Measurements from ENCODE around the gene FAM47E. TPM values are rescaled to one million over a fixed set of nuclear protein-coding genes. Genes with fewer than 3 reads are reported as not detected.

Gene FAM47E
- total RNA-seq, 8 experiments from 2014 or later = 1.8 to 14.8 (median 2.7) TPM

DNA sequence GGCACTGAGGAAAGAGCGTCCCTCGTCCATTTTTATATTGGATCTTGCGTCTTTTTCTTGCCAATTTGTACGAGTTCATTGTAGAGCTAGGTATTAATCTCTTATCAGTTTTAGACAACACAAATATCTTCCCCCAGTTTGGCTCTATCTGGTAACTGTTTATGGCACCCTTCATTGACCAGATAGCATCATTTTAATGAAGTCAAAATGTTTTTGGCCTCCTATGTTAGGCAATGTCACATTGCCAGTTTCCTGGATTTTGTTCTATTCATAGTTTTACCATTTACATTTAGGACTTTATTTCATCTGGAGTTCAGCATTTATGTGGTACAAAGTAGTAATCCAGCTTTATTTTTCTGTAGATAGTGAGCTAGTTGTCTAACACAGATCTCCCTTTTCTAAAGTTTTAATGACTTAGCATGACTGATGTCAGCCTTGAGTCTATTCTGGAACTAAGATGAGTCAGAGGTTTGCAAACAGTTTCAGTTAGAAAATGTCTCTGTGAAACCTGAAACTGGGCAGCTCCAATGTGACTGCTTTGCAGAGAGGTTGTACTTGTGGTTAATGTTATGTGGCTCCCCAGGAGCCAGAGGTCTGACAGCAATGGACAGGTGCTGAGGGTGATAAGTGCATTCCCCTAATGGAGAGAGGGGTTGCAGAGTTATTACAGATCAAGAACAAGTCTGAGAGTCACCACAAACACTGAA, 49.7 kb downstream of the FAM47E start:
- Histone ChIP-seq H3K4me1 (replicated peaks in 1 of 2) (peaks cover 3 to 10% of the 10 kb centered on the region in 2 donors), H3K27ac (no peak overlapping the region), H3K4me3 (no peak overlapping the region)
- ATAC-seq (replicated peaks in 6 of 8) = peak in 7 of 8 experiments; percentile 11 to 71 (median 45)
- 94 to 100% (median 97%) methylated on average over 2 to 4 of the region's 4 CpGs; no CpG with 5 or more reads in 1 of the 10 experiments for WGBS, 10 experiments
- in situ Hi-C loops (cut with MboI; ENCODE audit: low pct_unique_long_range_greater_than_20kb in 2 of 9, low sequenced_read_pairs in 9 of 9, unreplicated experiment in 9 of 9) = loop anchor here in 1 of 9 experiments (25.0 kb wide), 1 partner anchor 114 kb away; no protein-coding TSS in a partner anchor

GRCh38 chr4:76301775-76302162, 50.2 kb downstream of the FAM47E start:
- 57 to 86% (median 67%) methylated on average over 1 of the region's 1 CpG; no CpG with 5 or more reads in 7 of the 10 experiments for WGBS, 10 experiments
- no peak overlapping the region for H3K27ac ChIP-seq
- H3K4me3 ChIP-seq = no peak overlapping the region
- in situ Hi-C loops (cut with MboI; ENCODE audit: low pct_unique_long_range_greater_than_20kb in 2 of 9, low sequenced_read_pairs in 9 of 9, unreplicated experiment in 9 of 9) = loop anchor here in 1 of 9 experiments (25.0 kb wide), 1 partner anchor 114 kb away; no protein-coding TSS in a partner anchor
- ATAC-seq (replicated peaks in 6 of 8) = no peak
- H3K4me1 ChIP-seq (replicated peaks in 1 of 2) = peaks cover 3 to 10% of the 10 kb centered on the region in 2 donors

DNA sequence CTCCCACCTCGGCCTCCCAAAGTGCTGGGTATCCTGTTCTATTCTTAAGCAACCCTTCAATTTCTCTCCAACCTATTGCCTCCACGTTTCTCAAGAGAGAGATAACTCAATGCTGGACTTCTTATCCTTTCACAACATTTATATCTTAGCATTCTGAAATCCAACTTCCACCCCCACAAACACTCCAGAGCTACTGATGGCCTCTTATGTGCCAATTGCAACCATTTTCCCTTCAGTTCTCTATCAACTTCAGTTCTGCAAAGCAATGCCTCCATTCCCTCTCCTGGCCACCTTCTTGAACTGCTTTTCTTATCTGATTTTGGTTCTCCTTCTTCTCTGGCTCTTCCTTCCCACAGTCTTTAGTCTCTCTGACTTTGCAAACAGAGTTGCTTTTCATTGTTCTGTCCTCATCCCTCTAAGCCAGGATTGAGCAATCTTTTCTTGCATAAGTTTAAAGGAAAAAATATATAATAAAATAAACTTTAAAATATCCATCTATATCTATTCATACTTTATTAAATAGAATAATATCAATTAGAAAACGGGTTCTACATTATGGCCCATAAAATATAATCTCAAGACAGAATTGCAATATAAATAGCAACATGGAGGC, 51.4 kb downstream of the FAM47E start:
- WGBS, 10 experiments = 43 to 95% (median 82%) methylated on average over 1 to 3 of the region's 3 CpGs
- ATAC-seq (replicated peaks in 6 of 8) = no peak
- Histone ChIP-seq H3K27ac (no peak overlapping the region), H3K4me1 (replicated peaks in 1 of 2) (peaks cover 3 to 16% of the 10 kb centered on the region in 2 donors), H3K4me3 (no peak overlapping the region)
- in situ Hi-C loops (cut with MboI; ENCODE audit: low pct_unique_long_range_greater_than_20kb in 2 of 9, low sequenced_read_pairs in 9 of 9, unreplicated experiment in 9 of 9) = loop anchor here in 1 of 9 experiments (25.0 kb wide), 1 partner anchor 116 kb away; no protein-coding TSS in a partner anchor

DNA sequence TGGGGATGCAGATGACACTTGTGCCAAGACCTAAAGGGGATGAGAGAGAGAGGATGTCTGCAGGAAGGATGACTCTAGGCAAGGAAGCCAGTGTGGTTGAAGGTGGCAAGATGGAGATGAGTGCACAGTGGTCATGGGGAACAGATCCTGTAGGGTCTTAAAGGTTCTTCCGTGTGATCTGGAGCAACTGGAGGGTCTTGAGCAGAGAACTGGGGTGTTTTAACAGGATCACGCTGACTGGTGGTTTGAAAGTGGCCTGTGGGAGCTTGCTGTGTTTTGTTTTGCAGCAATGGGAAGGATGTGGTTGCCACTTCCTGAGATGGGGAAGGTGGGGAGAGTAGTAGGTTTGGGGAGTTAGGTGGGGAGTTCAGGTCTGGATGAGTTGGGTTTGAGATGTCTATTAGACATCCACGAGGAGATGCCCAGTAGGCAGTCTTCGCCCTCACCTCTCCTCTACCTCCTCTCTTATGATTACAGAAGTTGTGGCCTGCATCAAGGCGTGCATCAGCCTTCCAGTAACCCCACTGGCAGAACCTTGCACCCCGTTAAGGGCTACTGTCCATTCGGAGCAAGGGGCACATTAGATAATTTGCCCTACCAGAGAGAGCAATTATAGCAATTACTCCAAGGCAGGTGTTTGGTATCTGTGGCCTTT, 53.6 kb downstream of the FAM47E start:
- H3K27ac ChIP-seq = no peak overlapping the region
- 93 to 100% (median 93%) methylated on average over 2 to 5 of the region's 7 CpGs; no CpG with 5 or more reads in 6 of the 10 experiments for WGBS, 10 experiments
- in situ Hi-C loops (cut with MboI; ENCODE audit: low pct_unique_long_range_greater_than_20kb in 2 of 9, low sequenced_read_pairs in 9 of 9, unreplicated experiment in 9 of 9) = loop anchor here in 1 of 9 experiments (25.0 kb wide), 1 partner anchor 118 kb away; no protein-coding TSS in a partner anchor

GRCh38 chr4:76305971-76306881, 54.7 kb downstream of the FAM47E start, which contains the start of gene STBD1:
TSS of gene STBD1 (plus strand) at chr4:76306733. CDS start at chr4:76306770, 37 bp downstream.
- in situ Hi-C loops (cut with MboI; ENCODE audit: low pct_unique_long_range_greater_than_20kb in 2 of 9, low sequenced_read_pairs in 9 of 9, unreplicated experiment in 9 of 9) = loop anchor here in 1 of 9 experiments (25.0 kb wide), 1 partner anchor 119 kb away; no protein-coding TSS in a partner anchor
- peak; percentile 70 to 89 (median 86) for ATAC-seq (replicated peaks in 6 of 8)
- 0 to 37% (median 7%) methylated on average over 2 to 8 of the region's 85 CpGs; no CpG with 5 or more reads in 4 of the 10 experiments for WGBS, 10 experiments
- H3K4me3 ChIP-seq = peak within 1 kb of the TSS; percentile 45 to 56 (median 48)
- H3K4me1 ChIP-seq (replicated peaks in 1 of 2) = peaks cover 3 to 15% of the 10 kb centered on the region in 2 donors
- peak within 1 kb of the TSS in 1 of 2 donors; percentile 14 for H3K27ac ChIP-seq

More for the DNA sequence above, 53.6 kb downstream of the FAM47E start:
- no peak for ATAC-seq (replicated peaks in 6 of 8)
- Histone ChIP-seq H3K4me3 (peak overlapping the region in 2 of 5 donors; percentile 48 to 56), H3K4me1 (replicated peaks in 1 of 2) (peaks cover 3 to 17% of the 10 kb centered on the region in 2 donors)

DNA sequence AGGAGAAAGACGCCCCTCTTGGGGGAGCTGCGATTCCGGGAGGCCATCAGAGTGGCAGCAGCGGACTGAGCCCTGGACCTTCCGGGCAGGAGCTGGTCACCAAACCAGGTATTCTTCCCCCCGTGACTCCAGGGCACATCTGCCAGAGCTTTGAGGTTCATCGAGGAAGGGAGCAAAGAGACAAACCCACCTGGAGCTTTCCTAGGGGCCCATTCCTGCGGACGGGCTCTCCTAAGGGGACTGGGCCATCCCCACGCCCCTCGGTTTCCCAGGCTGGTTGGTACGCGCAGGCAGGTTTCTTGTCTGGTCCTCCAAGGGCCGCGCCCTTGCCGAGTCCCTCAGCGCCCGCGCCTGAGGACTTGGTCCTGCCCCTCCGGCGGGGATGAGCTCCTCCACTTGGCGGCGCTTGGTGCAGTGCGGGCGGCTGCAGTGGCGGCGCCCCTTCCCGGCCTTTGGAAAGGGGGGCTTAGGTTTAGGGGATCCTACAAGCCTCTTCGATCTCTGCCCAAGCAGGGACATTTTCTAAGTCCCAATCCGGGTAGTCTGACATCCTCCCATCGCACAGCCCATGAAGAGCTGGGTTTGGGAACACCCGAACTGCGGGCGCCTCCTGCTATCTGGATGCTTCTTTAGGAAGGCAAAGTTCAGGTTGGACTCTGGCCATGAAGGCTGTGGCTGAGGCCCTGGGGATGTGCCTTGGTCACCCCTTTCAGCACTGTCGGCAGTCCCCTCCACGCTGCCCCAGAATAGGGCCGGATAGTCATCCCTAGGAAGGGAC, 55.5 kb downstream of the FAM47E start:
- ATAC-seq (replicated peaks in 6 of 8) = peak; percentile 48 to 61 (median 52)
- WGBS, 10 experiments = 5 to 27% methylated on average over 4 of the region's 37 CpGs; no CpG with 5 or more reads in 8 of the 10 experiments
- Histone ChIP-seq H3K4me3 (peak overlapping the region; percentile 45 to 56 (median 48)), H3K4me1 (replicated peaks in 1 of 2) (peaks cover 3 to 12% of the 10 kb centered on the region in 2 donors), H3K27ac (peak overlapping the region in 1 of 2 donors; percentile 14)
- in situ Hi-C loops (cut with MboI; ENCODE audit: low pct_unique_long_range_greater_than_20kb in 2 of 9, low sequenced_read_pairs in 9 of 9, unreplicated experiment in 9 of 9) = loop anchor here in 1 of 9 experiments (25.0 kb wide), 1 partner anchor 120 kb away; no protein-coding TSS in a partner anchor

DNA sequence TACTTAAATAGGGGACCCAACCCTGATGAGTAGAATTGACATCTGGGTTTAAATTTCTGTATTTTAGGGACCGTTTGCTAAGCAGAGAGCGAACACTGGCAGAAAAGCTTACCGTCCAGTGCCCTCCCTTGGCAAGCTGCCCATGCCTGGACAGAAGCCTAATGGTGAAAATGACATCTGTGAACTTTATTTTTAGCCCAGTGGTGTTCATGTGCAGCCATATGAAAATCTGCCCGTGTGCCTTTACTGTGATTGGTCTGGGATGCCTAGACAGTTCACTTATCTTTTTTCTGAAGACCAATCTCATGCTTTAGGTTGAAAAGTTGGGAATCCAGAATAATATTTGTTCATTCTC, 56.1 kb downstream of the FAM47E start:
- in situ Hi-C loops (cut with MboI; ENCODE audit: low pct_unique_long_range_greater_than_20kb in 2 of 9, low sequenced_read_pairs in 9 of 9, unreplicated experiment in 9 of 9) = loop anchor here in 1 of 9 experiments (25.0 kb wide), 1 partner anchor 120 kb away; no protein-coding TSS in a partner anchor
- ATAC-seq (replicated peaks in 6 of 8) = no peak
- Histone ChIP-seq H3K4me1 (replicated peaks in 1 of 2) (peaks cover 3 to 12% of the 10 kb centered on the region in 2 donors), H3K4me3 (peak overlapping the region in 4 of 5 donors; percentile 46 to 56 (median 51)), H3K27ac (no peak overlapping the region)
- 0 to 83% (median 62%) methylated on average over 1 to 4 of the region's 4 CpGs; no CpG with 5 or more reads in 4 of the 10 experiments for WGBS, 10 experiments

GRCh38 chr4:76308548-76308947, 57.0 kb downstream of the FAM47E start:
- ATAC-seq (replicated peaks in 6 of 8) = peak in 1 of 8 experiments; percentile 33
- Histone ChIP-seq H3K27ac (no peak overlapping the region), H3K4me3 (no peak overlapping the region), H3K4me1 (replicated peaks in 1 of 2) (peaks cover 3 to 12% of the 10 kb centered on the region in 2 donors)
- in situ Hi-C loops (cut with MboI; ENCODE audit: low pct_unique_long_range_greater_than_20kb in 2 of 9, low sequenced_read_pairs in 9 of 9, unreplicated experiment in 9 of 9) = loop anchor here in 1 of 9 experiments (25.0 kb wide), 1 partner anchor 121 kb away; no protein-coding TSS in a partner anchor
- WGBS, 10 experiments = 50 to 100% (median 88%) methylated on average over 1 to 4 of the region's 6 CpGs; no CpG with 5 or more reads in 3 of the 10 experiments

- no peak for ATAC-seq (replicated peaks in 6 of 8)
- peaks cover 3 to 12% of the 10 kb centered on the region in 2 donors for H3K4me1 ChIP-seq (replicated peaks in 1 of 2)
- H3K27ac ChIP-seq = no peak overlapping the region
- H3K4me3 ChIP-seq = no peak overlapping the region
- WGBS, 10 experiments = 52 to 100% (median 93%) methylated on average over 1 to 2 of the region's 3 CpGs; no CpG with 5 or more reads in 3 of the 10 experiments
- in situ Hi-C loops (cut with MboI; ENCODE audit: low pct_unique_long_range_greater_than_20kb in 2 of 9, low sequenced_read_pairs in 9 of 9, unreplicated experiment in 9 of 9) = loop anchor here in 1 of 9 experiments (25.0 kb wide), 1 partner anchor 123 kb away; no protein-coding TSS in a partner anchor
Measured at GRCh38 chr4:76309939-76310550, 58.5 kb downstream of the FAM47E start.

- in situ Hi-C loops (cut with MboI; ENCODE audit: low pct_unique_long_range_greater_than_20kb in 2 of 9, low sequenced_read_pairs in 9 of 9, unreplicated experiment in 9 of 9) = loop anchor here in 1 of 9 experiments (25.0 kb wide), 1 partner anchor 123 kb away; no protein-coding TSS in a partner anchor
- WGBS, 10 experiments = 50 to 100% (median 70%) methylated on average over 1 to 4 of the region's 4 CpGs; no CpG with 5 or more reads in 4 of the 10 experiments
- ATAC-seq (replicated peaks in 6 of 8) = no peak
- Histone ChIP-seq H3K27ac (no peak overlapping the region), H3K4me3 (no peak overlapping the region), H3K4me1 (replicated peaks in 1 of 2) (peaks cover 1 to 8% of the 10 kb centered on the region in 2 donors)
Measured at GRCh38 chr4:76310683-76311082, 59.2 kb downstream of the FAM47E start.
